Caco-2 (cell line): ENCODE results near the gene RACGAP1. TPM values are rescaled to one million over a fixed set of nuclear protein-coding genes. Genes with fewer than 3 reads are reported as not detected.

Experiments
- BruUV-seq: library from RNA; stranded (reverse); fragments of 400-500 nt; replicated peaks from 2 replicates; lab custom pipeline; 2021; lab: Mats Ljungman, UMichigan
- CTCF ChIA-PET: fragments of 300-600 bp; sonication (Branson Sonifier 250); formaldehyde crosslinking; loops from one replicate; lab custom pipeline; 2022; ENCODE audit warnings: antibody characterized with exemption; lab: Charles Lee
- POLR2A ChIA-PET: fragments of 300-600 bp; sonication (Branson Sonifier 250); formaldehyde crosslinking; loops from one replicate; lab custom pipeline; 2022; ENCODE audit warnings: antibody characterized with exemption; lab: Charles Lee
- DNase-seq, 2 experiments: peaks; one replicate each; pipeline versions ENCODE4 v3.0.0 to v3.0.0-alpha.2; 2020 to 2022
- H3K27me3 ChIP-seq: replicated peaks from 2 replicates; pipeline ENCODE4 v1.6.0; 2011; ENCODE audit warnings: low read length; ENCODE audit not compliant: control insufficient read depth, insufficient read depth
- H3K36me3 ChIP-seq: 2 replicates; pipeline ENCODE4 v1.5.1; 2011; ENCODE audit warnings: low read length; ENCODE audit not compliant: control insufficient read depth, insufficient read depth
- H3K4me1 ChIP-seq: fragments of 250-450 bp; sonication (Bioruptor Pico); 2 replicates; pipeline ENCODE4 v1.5.1; 2020; ENCODE audit warnings: mild to moderate bottlenecking
- H3K4me3 ChIP-seq: 2 replicates; pipeline ENCODE4 v1.5.1; 2011; ENCODE audit warnings: low read depth, mild to moderate bottlenecking, control low read depth, low read length
- H3K9me3 ChIP-seq: fragments of 250-450 bp; sonication (Bioruptor Pico); 2 replicates; pipeline ENCODE4 v1.5.1; 2020; ENCODE audit warnings: mild to moderate bottlenecking, moderate library complexity
- H3K27ac Mint-ChIP-seq: one replicate; pipeline ENCODE4 v1.8.0; 2022; ENCODE audit warnings: mixed read lengths; ENCODE audit not compliant: unreplicated experiment
- H3K27me3 Mint-ChIP-seq: one replicate; pipeline ENCODE4 v1.8.0; 2022; ENCODE audit warnings: mixed read lengths; ENCODE audit not compliant: insufficient read depth, unreplicated experiment
- H3K36me3 Mint-ChIP-seq: one replicate; pipeline ENCODE4 v1.8.0; 2022; ENCODE audit warnings: mild to moderate bottlenecking, mixed read lengths; ENCODE audit not compliant: insufficient read depth, unreplicated experiment
- H3K4me1 Mint-ChIP-seq: one replicate; pipeline ENCODE4 v1.8.0; 2022; ENCODE audit warnings: low read depth, mixed read lengths; ENCODE audit not compliant: unreplicated experiment
- H3K4me3 Mint-ChIP-seq: one replicate; pipeline ENCODE4 v1.8.0; 2022; ENCODE audit warnings: mild to moderate bottlenecking, moderate library complexity, mixed read lengths; ENCODE audit not compliant: unreplicated experiment
- H3K9me3 Mint-ChIP-seq: one replicate; pipeline ENCODE4 v1.8.0; 2022; ENCODE audit warnings: mixed read lengths; ENCODE audit not compliant: unreplicated experiment
- intact Hi-C: fragments of 100-400 bp; cut with micrococcal nuclease; formaldehyde crosslinking; loops from one replicate; pipeline ENCODE4 v1.10.0; 2022; ENCODE audit not compliant: unreplicated experiment
- total RNA-seq: library from RNA; stranded (reverse); gene quantifications from 2 replicates; pipeline ENCODE4 v1.2.3, GENCODE V29; 2022
- TF ChIP-seq, protein P1 (sequence below), 2 experiments: fragments of 200-600 bp in 1 of 2; IDR thresholded peaks; 1 replicate in 1 of 2; 2 replicates in 1 of 2; pipeline versions ENCODE4 v1.5.1 to v1.8.0; 2011 to 2022; ENCODE audit warnings: antibody characterized with exemption in 1 of 2, control low read depth in 1 of 2, inconsistent platforms in 1 of 2, low read depth in 1 of 2, low read length in 1 of 2, mild to moderate bottlenecking in 1 of 2, moderate library complexity in 1 of 2; ENCODE audit not compliant: insufficient read depth in 1 of 2, severe bottlenecking in 1 of 2, unreplicated experiment in 1 of 2

Gene RACGAP1
- total RNA-seq, 1 experiment from 2014 or later = 131 TPM

- peaks cover 22% of the 10 kb centered on the region for H3K4me1 ChIP-seq
- Mint-ChIP-seq H3K27me3 (peaks cover 2% of the 10 kb centered on the region), H3K4me1 (peaks cover 24% of the 10 kb centered on the region), H3K9me3 (no peaks in the 10 kb centered on the region), H3K27ac (peak overlapping the region; percentile 40), H3K4me3 (peak overlapping the region; percentile 94), H3K36me3 (no peaks in the 10 kb centered on the region)
- H3K9me3 ChIP-seq = no peaks in the 10 kb centered on the region
- BruUV-seq = no TSS peak
- H3K27me3 ChIP-seq = no peaks in the 10 kb centered on the region
- peak; percentile 75 to 76 for DNase-seq
- intact Hi-C loops = loop anchor here (1.0 to 5.0 kb wide), 4 partner anchors 17 to 279 kb away; no protein-coding TSS in a partner anchor
- ChIA-PET CTCF (interaction anchor here (0.6 to 3.2 kb wide), 30 partner anchors 10 to 227 kb away, joined by 3 to 43 read pairs (median 4); partner anchors contain the start of genes AQP6, CERS5, COX14 and NCKAP5L), POLR2A (interaction anchor here (0.5 to 1.2 kb wide), 3 partner anchors 27 to 1346 kb away, joined by 3 read pairs; partner anchors contain the start of gene RACGAP1)
- H3K36me3 ChIP-seq = no peaks in the 10 kb centered on the region
- TF ChIP-seq, protein P1, sequence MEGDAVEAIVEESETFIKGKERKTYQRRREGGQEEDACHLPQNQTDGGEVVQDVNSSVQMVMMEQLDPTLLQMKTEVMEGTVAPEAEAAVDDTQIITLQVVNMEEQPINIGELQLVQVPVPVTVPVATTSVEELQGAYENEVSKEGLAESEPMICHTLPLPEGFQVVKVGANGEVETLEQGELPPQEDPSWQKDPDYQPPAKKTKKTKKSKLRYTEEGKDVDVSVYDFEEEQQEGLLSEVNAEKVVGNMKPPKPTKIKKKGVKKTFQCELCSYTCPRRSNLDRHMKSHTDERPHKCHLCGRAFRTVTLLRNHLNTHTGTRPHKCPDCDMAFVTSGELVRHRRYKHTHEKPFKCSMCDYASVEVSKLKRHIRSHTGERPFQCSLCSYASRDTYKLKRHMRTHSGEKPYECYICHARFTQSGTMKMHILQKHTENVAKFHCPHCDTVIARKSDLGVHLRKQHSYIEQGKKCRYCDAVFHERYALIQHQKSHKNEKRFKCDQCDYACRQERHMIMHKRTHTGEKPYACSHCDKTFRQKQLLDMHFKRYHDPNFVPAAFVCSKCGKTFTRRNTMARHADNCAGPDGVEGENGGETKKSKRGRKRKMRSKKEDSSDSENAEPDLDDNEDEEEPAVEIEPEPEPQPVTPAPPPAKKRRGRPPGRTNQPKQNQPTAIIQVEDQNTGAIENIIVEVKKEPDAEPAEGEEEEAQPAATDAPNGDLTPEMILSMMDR (IDR thresholded peaks at IDR 0.05; ENCODE audit: insufficient read depth in 1 of 2, low read depth in 1 of 2, low read length in 1 of 2, severe bottlenecking in 1 of 2, unreplicated experiment in 1 of 2) = peak; percentile 99
- H3K4me3 ChIP-seq = peak overlapping the region; percentile 20
Measured at GRCh38 chr12:50055831-50056638, 30.7 kb upstream of the RACGAP1 start.

DNA sequence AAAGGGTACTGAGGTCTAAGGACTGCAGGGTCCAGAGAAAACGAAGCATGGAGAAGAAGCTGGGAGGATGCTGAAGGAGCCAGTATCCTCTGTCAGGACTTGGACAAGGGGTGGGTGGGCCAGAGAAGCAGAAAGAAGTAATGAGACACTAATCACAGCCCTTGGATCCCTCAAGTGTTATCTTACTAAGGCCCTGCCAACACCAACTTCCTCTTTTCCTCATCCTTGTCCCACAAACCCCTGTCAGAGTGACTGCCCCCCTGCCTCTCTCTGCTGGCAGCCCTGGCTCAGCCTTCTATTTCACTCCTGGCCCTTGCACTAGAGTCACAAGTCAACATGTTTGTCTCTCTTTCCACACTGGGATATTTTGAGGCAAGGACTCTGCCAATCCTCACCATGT is 28.3 kb upstream of the RACGAP1 start:
- no peak for DNase-seq
- intact Hi-C loops = no loop called here
- Mint-ChIP-seq H3K27ac (no peak overlapping the region), H3K36me3 (no peaks in the 10 kb centered on the region), H3K9me3 (no peaks in the 10 kb centered on the region), H3K4me1 (peaks cover 24% of the 10 kb centered on the region), H3K27me3 (peaks cover 2% of the 10 kb centered on the region), H3K4me3 (no peak overlapping the region)
- Histone ChIP-seq H3K4me3 (no peak overlapping the region), H3K27me3 (no peaks in the 10 kb centered on the region), H3K9me3 (no peaks in the 10 kb centered on the region), H3K36me3 (no peaks in the 10 kb centered on the region), H3K4me1 (peaks cover 30% of the 10 kb centered on the region)
- POLR2A ChIA-PET = interaction anchor here (0.6 kb wide), 1 partner anchor 114 kb away, joined by 5 read pairs; no protein-coding TSS in a partner anchor
- CTCF ChIA-PET = interaction anchor here (0.6 to 1.8 kb wide), 3 partner anchors 14 to 66 kb away, joined by 3 to 7 read pairs (median 3); no protein-coding TSS in a partner anchor
- no TSS peak for BruUV-seq
- TF ChIP-seq, protein P1 (IDR thresholded peaks at IDR 0.05; ENCODE audit: insufficient read depth in 1 of 2, low read depth in 1 of 2, low read length in 1 of 2, severe bottlenecking in 1 of 2, unreplicated experiment in 1 of 2) = no peak

DNA sequence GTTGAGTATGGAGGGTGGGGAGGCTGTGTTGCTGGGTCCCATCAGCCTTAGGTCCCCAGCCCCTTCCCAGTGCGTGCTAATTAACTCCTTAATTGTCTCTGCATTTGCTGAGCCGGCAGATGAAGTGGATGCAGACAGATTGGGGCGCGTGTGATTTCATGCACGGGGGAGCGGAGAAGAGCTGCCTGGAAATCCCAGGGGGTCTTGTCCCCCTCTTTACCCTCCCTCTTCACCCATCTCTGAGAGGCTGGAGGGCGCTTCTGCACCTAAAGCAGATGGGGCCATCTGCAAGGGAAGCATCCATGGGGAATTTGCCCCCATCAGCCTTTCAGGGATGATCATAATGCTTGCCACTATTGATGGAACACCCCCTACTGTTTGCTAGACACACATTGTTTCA is 27.7 kb upstream of the RACGAP1 start:
- Mint-ChIP-seq H3K4me3 (no peak overlapping the region), H3K27me3 (peaks cover 2% of the 10 kb centered on the region), H3K27ac (no peak overlapping the region), H3K4me1 (peaks cover 24% of the 10 kb centered on the region), H3K36me3 (no peaks in the 10 kb centered on the region), H3K9me3 (no peaks in the 10 kb centered on the region)
- Histone ChIP-seq H3K4me3 (no peak overlapping the region), H3K9me3 (no peaks in the 10 kb centered on the region), H3K27me3 (no peaks in the 10 kb centered on the region), H3K4me1 (peaks cover 30% of the 10 kb centered on the region), H3K36me3 (no peaks in the 10 kb centered on the region)
- BruUV-seq = no TSS peak
- intact Hi-C loops = no loop called here
- TF ChIP-seq, protein P1 (IDR thresholded peaks at IDR 0.05; ENCODE audit: insufficient read depth in 1 of 2, low read depth in 1 of 2, low read length in 1 of 2, severe bottlenecking in 1 of 2, unreplicated experiment in 1 of 2) = no peak
- no peak for DNase-seq
- ChIA-PET CTCF (interaction anchor here (1.0 kb wide), 1 partner anchor 13 kb away, joined by 3 read pairs; no protein-coding TSS in a partner anchor), POLR2A (no interaction called here)
